OCI-LY3 (cell line): ENCODE results near the gene UBE2S.

Source experiments
- H2AFZ ChIP-seq: fragments of 200-600, 300-600 bp; shearing (Covaris generic); 2 replicates; pipeline ENCODE4 v1.6.0; 2014; ENCODE audit warnings: antibody characterized with exemption, low read depth, low read length
- H3K27ac ChIP-seq: fragments of 200-600, 300-600 bp; sonication (generic); 2 replicates; pipeline ENCODE4 v1.5.1; 2014; ENCODE audit warnings: mild to moderate bottlenecking, low read length, moderate library complexity, mixed read lengths
- H3K27me3 ChIP-seq: fragments of 200-600, 300-600 bp; sonication (generic); 2 replicates; pipeline ENCODE4 v1.6.1; 2014; ENCODE audit warnings: low read depth, low read length, mixed read lengths
- H3K36me3 ChIP-seq: fragments of 200-600, 300-600 bp; sonication (generic); replicated peaks from 2 replicates; pipeline ENCODE3; 2014; ENCODE audit warnings: low read depth, low read length, mixed read lengths
- H3K4me1 ChIP-seq: fragments of 300-600, 200-600 bp; sonication (generic); 2 replicates; pipeline ENCODE4 v1.6.1; 2014; ENCODE audit warnings: low read length, mixed read lengths
- H3K4me2 ChIP-seq: fragments of 200-600, 300-600 bp; sonication (generic); 2 replicates; pipeline ENCODE4 v1.6.1; 2014; ENCODE audit warnings: low read length, mixed read lengths
- H3K4me3 ChIP-seq: fragments of 300-600, 200-600 bp; sonication (generic); 2 replicates; pipeline ENCODE4 v1.5.1; 2014; ENCODE audit warnings: antibody characterized with exemption, mild to moderate bottlenecking, low read length, moderate library complexity
- H3K79me2 ChIP-seq: fragments of 300-600, 200-600 bp; shearing (Covaris generic); 2 replicates; pipeline ENCODE4 v1.6.1; 2014; ENCODE audit warnings: mild to moderate bottlenecking, low read length, mixed read lengths
- H3K9ac ChIP-seq: fragments of 300-600, 200-600 bp; shearing (Covaris generic); 2 replicates; pipeline ENCODE4 v1.6.0; 2014; ENCODE audit warnings: mild to moderate bottlenecking, low read length, moderate library complexity
- H3K9me3 ChIP-seq: fragments of 200-600, 300-600 bp; shearing (Covaris generic); 2 replicates; pipeline ENCODE4 v1.6.1; 2014; ENCODE audit warnings: low read length, mixed read lengths; ENCODE audit not compliant: insufficient read depth
- H4K20me1 ChIP-seq: fragments of 200-600, 300-600 bp; sonication (generic); 2 replicates; pipeline ENCODE4 v1.6.1; 2016; ENCODE audit warnings: low read length, mixed read lengths; ENCODE audit not compliant: insufficient read depth
- EZH2phosphoT487 ChIP-seq: fragments of 200-600 bp; shearing (Covaris generic); IDR thresholded peaks from 2 replicates; pipeline ENCODE4 v1.6.1; 2018; ENCODE audit warnings: antibody characterized with exemption, mixed run types, low read depth
- TF ChIP-seq, protein P1 (sequence below): fragments of 200-600, 300-600 bp; sonication (generic); IDR thresholded peaks from 2 replicates; pipeline ENCODE4 v1.5.1; 2014; ENCODE audit warnings: antibody characterized with exemption, low read length, low read depth

Gene UBE2S

DNA sequence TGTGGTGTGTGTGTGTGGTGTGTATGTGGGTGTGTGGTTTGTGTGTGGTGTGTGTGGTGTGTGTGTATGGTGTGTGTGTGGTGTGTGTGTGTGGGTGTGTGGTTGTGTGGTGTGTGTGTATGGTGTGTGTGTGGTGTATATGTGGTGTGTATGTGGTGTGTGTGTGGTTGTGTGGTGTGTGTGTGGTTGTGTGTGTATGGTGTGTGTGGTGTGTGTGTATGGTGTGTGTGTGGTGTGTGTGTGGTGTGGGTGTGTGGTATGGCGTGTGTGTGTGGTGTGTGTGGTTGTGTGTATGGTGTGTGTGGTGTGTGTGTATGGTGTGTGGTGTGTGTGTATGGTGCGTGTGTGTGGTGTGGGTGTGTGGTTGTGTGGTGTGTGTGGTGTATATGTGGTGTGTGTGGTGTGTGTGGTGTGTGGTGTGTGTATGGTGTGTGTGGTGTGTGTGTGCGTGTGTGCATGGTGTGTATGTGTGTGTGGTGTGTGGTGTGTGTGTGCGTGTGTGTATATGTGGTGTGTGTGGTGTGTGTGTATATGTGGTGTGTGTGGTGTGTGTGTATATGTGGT lies 26.9 kb upstream of the UBE2S start:
- Histone ChIP-seq H3K9me3 (no peaks in the 10 kb centered on the region), H3K4me1 (no peaks in the 10 kb centered on the region), H4K20me1 (no peaks in the 10 kb centered on the region), H3K79me2 (no peaks in the 10 kb centered on the region), H3K4me3 (no peak overlapping the region), H3K36me3 (no peaks in the 10 kb centered on the region), H3K9ac (no peak overlapping the region), H3K27me3 (peaks cover 3% of the 10 kb centered on the region; the same call in 1 of the 2 replicates), H3K27ac (no peak overlapping the region), H2AFZ (no peak overlapping the region), H3K4me2 (no peak overlapping the region)
- no peak for TF ChIP-seq EZH2phosphoT487

DNA sequence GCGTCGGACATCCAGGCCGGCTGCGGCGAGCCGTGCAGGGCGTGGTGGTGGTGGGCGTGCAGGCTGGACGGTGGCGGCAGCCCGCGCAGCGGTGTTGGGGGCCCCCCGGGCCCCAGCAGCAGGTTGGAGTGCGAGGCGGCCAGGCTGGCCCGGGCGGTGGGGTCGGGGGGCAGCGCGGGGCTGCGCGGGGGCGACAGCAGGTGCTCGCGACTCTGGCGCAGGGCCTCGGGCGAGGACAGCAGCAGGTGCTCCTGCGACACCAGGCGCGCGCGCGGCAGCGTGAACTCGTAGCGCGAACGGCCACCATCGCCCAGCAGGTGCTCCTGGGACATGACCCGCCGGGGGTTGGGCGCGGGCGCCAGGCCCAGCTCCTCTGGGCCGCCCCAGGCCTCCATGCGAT lies 25.7 kb upstream of the UBE2S start:
- Histone ChIP-seq H3K27ac (no peak overlapping the region), H2AFZ (no peak overlapping the region)

DNA sequence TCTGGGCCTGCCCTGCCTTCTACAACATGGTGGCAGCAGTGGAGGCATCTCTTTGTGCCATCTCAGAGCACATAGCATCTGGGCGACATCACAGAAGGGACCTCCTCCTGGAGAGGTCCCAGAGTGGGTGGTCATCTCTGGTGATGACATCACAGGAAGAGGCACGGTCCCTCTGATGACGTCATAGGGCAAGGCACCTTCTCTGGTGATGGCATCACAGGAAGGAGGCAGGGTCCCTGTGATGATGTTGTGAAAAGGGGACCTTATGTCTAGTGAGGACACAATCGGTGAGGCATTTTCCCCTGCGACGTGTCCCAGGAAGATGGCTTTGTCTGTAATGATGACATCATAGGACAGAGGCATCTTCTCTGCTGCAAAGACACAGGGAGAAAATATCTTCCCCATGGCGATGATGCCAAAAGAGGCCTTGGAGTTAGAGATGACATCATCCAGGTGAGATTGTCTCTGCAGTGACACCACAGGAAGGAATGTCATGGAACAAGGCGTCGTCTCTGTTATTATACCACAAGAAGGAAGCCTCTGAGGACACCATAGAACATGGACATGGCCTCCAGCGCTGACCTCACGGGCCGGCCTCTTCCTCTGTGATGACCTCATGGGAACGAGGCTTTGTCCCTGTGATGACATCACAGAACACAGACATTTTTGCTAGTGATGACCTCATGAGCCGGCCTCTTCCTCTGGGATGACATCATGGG lies 24.8 kb upstream of the UBE2S start:
- H3K27me3 ChIP-seq: peaks cover 3% of the 10 kb centered on the region
- no peak overlapping the region for H2AFZ ChIP-seq
- no peaks in the 10 kb centered on the region for H3K79me2 ChIP-seq
- H3K9ac ChIP-seq: no peak overlapping the region
- H3K27ac ChIP-seq: no peak overlapping the region
- H4K20me1 ChIP-seq: no peaks in the 10 kb centered on the region
- H3K4me1 ChIP-seq: no peaks in the 10 kb centered on the region
- H3K4me3 ChIP-seq: no peak overlapping the region
- H3K9me3 ChIP-seq: no peaks in the 10 kb centered on the region
- H3K4me2 ChIP-seq: no peak overlapping the region
- TF ChIP-seq EZH2phosphoT487: no peak
- TF ChIP-seq, protein P1, sequence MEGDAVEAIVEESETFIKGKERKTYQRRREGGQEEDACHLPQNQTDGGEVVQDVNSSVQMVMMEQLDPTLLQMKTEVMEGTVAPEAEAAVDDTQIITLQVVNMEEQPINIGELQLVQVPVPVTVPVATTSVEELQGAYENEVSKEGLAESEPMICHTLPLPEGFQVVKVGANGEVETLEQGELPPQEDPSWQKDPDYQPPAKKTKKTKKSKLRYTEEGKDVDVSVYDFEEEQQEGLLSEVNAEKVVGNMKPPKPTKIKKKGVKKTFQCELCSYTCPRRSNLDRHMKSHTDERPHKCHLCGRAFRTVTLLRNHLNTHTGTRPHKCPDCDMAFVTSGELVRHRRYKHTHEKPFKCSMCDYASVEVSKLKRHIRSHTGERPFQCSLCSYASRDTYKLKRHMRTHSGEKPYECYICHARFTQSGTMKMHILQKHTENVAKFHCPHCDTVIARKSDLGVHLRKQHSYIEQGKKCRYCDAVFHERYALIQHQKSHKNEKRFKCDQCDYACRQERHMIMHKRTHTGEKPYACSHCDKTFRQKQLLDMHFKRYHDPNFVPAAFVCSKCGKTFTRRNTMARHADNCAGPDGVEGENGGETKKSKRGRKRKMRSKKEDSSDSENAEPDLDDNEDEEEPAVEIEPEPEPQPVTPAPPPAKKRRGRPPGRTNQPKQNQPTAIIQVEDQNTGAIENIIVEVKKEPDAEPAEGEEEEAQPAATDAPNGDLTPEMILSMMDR: no peak
- no peaks in the 10 kb centered on the region for H3K36me3 ChIP-seq

More for the DNA sequence above, 25.7 kb upstream of the UBE2S start:
- H3K36me3 ChIP-seq: no peaks in the 10 kb centered on the region
- no peak overlapping the region for H3K9ac ChIP-seq
- no peak overlapping the region for H3K4me3 ChIP-seq
- no peaks in the 10 kb centered on the region for H3K79me2 ChIP-seq
- no peaks in the 10 kb centered on the region for H4K20me1 ChIP-seq
- no peaks in the 10 kb centered on the region for H3K4me1 ChIP-seq
- H3K27me3 ChIP-seq: peaks cover 3% of the 10 kb centered on the region
- no peak overlapping the region for H3K4me2 ChIP-seq
- TF ChIP-seq, protein P1: no peak
- TF ChIP-seq EZH2phosphoT487: no peak
- H3K9me3 ChIP-seq: no peaks in the 10 kb centered on the region

DNA sequence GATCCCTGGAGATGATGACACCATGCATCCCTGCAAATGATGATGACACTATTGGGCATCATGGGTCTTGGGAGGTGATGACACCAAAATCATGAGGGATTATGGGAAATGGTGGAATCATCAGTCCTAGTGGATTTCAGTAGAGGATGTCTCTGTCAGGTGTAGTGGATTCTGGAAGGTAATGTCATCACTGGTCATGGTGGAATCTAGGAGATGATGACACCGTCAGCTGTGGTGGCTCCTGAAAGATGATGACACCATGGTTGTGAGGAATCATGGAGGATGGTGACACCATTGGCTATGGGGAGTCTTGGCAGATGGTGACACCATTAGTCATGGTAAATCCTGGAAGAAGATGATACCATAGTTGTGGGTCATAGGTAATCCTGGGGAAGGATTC lies 23.6 kb upstream of the UBE2S start:
- Histone ChIP-seq H2AFZ (no peak overlapping the region), H3K36me3 (no peaks in the 10 kb centered on the region), H3K9me3 (no peaks in the 10 kb centered on the region), H3K27ac (no peak overlapping the region), H3K9ac (no peak overlapping the region), H4K20me1 (no peaks in the 10 kb centered on the region), H3K27me3 (no peaks in the 10 kb centered on the region; the same call in 1 of the 2 replicates), H3K4me3 (no peak overlapping the region), H3K79me2 (no peaks in the 10 kb centered on the region), H3K4me1 (no peaks in the 10 kb centered on the region), H3K4me2 (no peak overlapping the region)
- TF ChIP-seq, protein P1: no peak
- no peak for TF ChIP-seq EZH2phosphoT487
